Pancreas (tissue), 10 donors: Measurements from ENCODE around the gene SPATA19. TPM values are rescaled to one million over a fixed set of nuclear protein-coding genes. Genes with fewer than 3 reads are reported as not detected.
"Not testable (repeated sequence)": the region's sequence is repeated elsewhere in the genome, so short reads cannot be mapped to it uniquely, and the experiment has no call there.

Experiments used
- ATAC-seq, 4 donors: fragments of 200-7000 bp; cut with Tn5 transposase; one replicate each; pipeline versions ENCODE4 v1.8.0 to v1.9.1; 2020; ENCODE audit warnings: mild to moderate bottlenecking in 4 of 4, moderate library complexity in 4 of 4
- DNase-seq, 6 donors: peaks; one replicate each; pipeline ENCODE4 v3.0.0-alpha.2; 2020
- FAIRE-seq: peaks from 2 replicates; lab custom pipeline; 2012; peaks lifted over from hg19 to GRCh38; lab: Jason Lieb, UNC
- H3K27ac ChIP-seq, 4 donors: fragments of 200-600 bp; sonication (generic); 1 replicate in 3 of 4; 2 replicates in 1 of 4; pipeline versions ENCODE4 v1.5.0 to v1.8.0; 2020
- H3K27me3 ChIP-seq, 4 donors: fragments of 200-600 bp; one replicate each; pipeline ENCODE4 v1.8.0; 2021
- H3K36me3 ChIP-seq, 3 donors: fragments of 200-600 bp; sonication (generic) in 1 of 3; one replicate each; pipeline versions ENCODE4 v1.5.0 to v1.8.0; 2020 to 2021
- H3K4me1 ChIP-seq, 3 donors: fragments of 200-600 bp; one replicate each; pipeline ENCODE4 v1.8.0; 2021
- H3K4me3 ChIP-seq, 4 donors: fragments of 200-600 bp; sonication (generic) in 2 of 4; one replicate each; pipeline versions ENCODE4 v1.5.0 to v1.8.0; 2020 to 2021
- H3K9me3 ChIP-seq, 4 donors: fragments of 200-600 bp; one replicate each; pipeline ENCODE4 v1.8.0; 2021
- WGBS, 2 donors: extraction: QIAGEN DNeasy Blood & Tissue Kit; methylation state at CpG; one replicate each; pipeline ENCODE4 v1.1.7; 2013; 5-methylcytosine and 5-hydroxymethylcytosine counted together
- intact Hi-C, 3 donors: fragments of 100-400 bp; cut with DNase I; formaldehyde crosslinking; loops; one replicate each; pipeline versions ENCODE4 v1.11.1 to v1.14.2; 2022
- polyA plus RNA-seq, 2 donors: library from polyadenylated mRNA; stranded (reverse); fragments of 200-250 nt; gene quantifications; one replicate each; pipeline ENCODE4 v1.2.3, GENCODE V29; 2013
- total RNA-seq, 6 donors: library from RNA; stranded (reverse); fragmentation: NEBNext Ultra II Directional in 4 of 6; extraction: Animal tissue kit (Norgen Biotek cat#: 25700) in 4 of 6; gene quantifications; one replicate each; pipeline versions ENCODE4 v1.2.1 to v1.2.4, GENCODE V29; 2021 to 2023
- TF ChIP-seq, protein P1 (sequence below), 4 donors: fragments of 200-600 bp; sonication (generic) in 3 of 4; IDR thresholded peaks; one replicate each; pipeline versions ENCODE4 v1.5.0 to v1.8.0; 2021; ENCODE audit warnings: antibody characterized with exemption in 4 of 4
- donor health status: healthy with polysubstance abuse.
- donor health status: DM: no; HTN: no; CAD: no; lungs with moderate emphysema.
- donor health status: DM: no; HTN: no; CAD: no.
- donor health status: control.
- donor health status: control.
- donor health status: Bipolar disorder and iron deficiency.
- donor health status: DM: yes; HTN: yes; CAD: no.
- donor health status: DM: no; HTN: no; CAD: no.
- donor health status: DM: no; HTN: no; CAD: no.
- donor health status: DM: yes; HTN: yes; CAD: no.

Gene SPATA19
- total and polyA plus RNA-seq, 8 donors, result not detected

- TF ChIP-seq, protein P1, sequence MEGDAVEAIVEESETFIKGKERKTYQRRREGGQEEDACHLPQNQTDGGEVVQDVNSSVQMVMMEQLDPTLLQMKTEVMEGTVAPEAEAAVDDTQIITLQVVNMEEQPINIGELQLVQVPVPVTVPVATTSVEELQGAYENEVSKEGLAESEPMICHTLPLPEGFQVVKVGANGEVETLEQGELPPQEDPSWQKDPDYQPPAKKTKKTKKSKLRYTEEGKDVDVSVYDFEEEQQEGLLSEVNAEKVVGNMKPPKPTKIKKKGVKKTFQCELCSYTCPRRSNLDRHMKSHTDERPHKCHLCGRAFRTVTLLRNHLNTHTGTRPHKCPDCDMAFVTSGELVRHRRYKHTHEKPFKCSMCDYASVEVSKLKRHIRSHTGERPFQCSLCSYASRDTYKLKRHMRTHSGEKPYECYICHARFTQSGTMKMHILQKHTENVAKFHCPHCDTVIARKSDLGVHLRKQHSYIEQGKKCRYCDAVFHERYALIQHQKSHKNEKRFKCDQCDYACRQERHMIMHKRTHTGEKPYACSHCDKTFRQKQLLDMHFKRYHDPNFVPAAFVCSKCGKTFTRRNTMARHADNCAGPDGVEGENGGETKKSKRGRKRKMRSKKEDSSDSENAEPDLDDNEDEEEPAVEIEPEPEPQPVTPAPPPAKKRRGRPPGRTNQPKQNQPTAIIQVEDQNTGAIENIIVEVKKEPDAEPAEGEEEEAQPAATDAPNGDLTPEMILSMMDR (IDR thresholded peaks at IDR 0.05), result no peak
- no peak for ATAC-seq
- Histone ChIP-seq H3K4me3 (no peak overlapping the region), H3K9me3 (no peaks in the 10 kb centered on the region), H3K4me1 (no peaks in the 10 kb centered on the region), H3K36me3 (no peaks in the 10 kb centered on the region), H3K27ac (no peak overlapping the region), H3K27me3 (no peaks in the 10 kb centered on the region)
- FAIRE-seq, result no peak
- no peak for DNase-seq
- intact Hi-C loops, result no loop called here
Measured at GRCh38 chr11:133867456-133867855, 22.1 kb upstream of the SPATA19 start.

DNA sequence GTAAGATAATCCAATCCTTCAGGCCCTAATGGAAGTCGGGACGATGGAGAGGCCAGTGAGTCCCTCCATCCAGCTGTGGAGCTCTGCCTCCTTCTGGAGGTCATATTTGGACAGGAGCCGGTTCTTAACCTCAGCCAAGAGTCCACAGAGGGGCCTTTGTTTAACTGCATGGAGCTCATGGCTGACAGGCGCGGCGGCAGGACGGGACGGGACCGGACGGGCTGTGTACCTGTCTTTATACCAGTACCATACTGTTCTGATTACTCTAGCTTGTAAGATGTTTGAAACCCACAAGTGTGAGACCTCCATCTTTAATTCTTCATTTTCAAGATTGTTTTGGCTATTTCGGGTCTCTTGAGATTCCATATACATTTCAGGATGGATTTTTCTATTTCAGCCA lies 20.2 kb upstream of the SPATA19 start:
- TF ChIP-seq, protein P1 (IDR thresholded peaks at IDR 0.05), result no peak

DNA sequence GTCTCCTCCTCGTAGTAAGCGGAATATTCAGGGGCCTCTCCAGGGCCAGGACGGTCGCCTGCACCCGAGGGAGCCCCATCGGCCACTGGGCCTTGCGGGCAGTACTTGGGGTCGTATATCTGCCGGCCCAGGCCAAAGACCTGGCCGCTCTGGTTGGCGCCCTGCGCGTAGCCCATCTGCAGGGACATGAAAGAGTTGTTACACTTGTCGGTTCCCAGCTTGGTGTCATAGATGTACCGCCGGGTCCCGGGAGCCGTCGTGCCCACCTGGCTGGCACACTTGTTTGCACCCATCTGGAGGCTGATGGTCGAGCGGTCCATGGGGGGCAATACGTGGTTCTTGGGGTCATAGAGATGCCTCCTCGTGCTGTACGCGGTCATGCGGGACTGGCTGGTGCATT lies 19.4 kb upstream of the SPATA19 start:
- FAIRE-seq (no peak), ATAC-seq (no peak), DNase-seq (no peak)
- Histone ChIP-seq H3K36me3 (no peaks in the 10 kb centered on the region), H3K27ac (no peak overlapping the region), H3K27me3 (peaks cover 0 to 6% (median 1%) of the 10 kb centered on the region in 4 donors), H3K4me3 (no peak overlapping the region), H3K9me3 (no peaks in the 10 kb centered on the region), H3K4me1 (no peaks in the 10 kb centered on the region)
- intact Hi-C loops, result no loop called here
- TF ChIP-seq, protein P1 (IDR thresholded peaks at IDR 0.05), result no peak
- 90 to 92% methylated on average over 26 of the region's 26 CpGs for WGBS, 2 donors

More for the DNA sequence above, 20.2 kb upstream of the SPATA19 start:
- no peaks in the 10 kb centered on the region for H3K9me3 ChIP-seq
- H3K4me3 ChIP-seq, result no peak overlapping the region
- peaks cover 0 to 6% (median 1%) of the 10 kb centered on the region in 4 donors for H3K27me3 ChIP-seq
- DNase-seq (no peak), ATAC-seq (no peak), FAIRE-seq (no peak)
- 82 to 89% methylated on average over 11 of the region's 11 CpGs for WGBS, 2 donors
- intact Hi-C loops, result no loop called here
- no peaks in the 10 kb centered on the region for H3K4me1 ChIP-seq
- no peaks in the 10 kb centered on the region for H3K36me3 ChIP-seq
- H3K27ac ChIP-seq, result no peak overlapping the region

DNA sequence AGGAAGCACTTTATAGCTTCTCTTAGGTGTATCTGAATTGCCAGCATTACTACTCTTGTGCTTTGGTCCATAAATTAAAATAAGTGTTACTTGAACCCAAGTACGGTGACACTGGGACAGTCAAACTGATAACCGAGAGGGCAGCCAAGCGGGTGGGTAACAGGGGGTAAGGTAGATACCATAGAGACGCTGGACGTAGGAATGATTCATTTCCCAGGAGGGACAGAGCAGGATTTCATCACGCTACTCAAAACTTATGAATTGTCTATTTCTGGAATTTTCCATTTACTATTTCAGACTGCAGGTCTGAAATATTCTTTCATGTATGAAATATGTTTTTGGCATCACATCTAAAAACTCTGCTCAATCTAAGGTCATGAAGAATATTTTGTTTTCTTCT lies 14.8 kb upstream of the SPATA19 start:
- ATAC-seq (no peak), DNase-seq (no peak), FAIRE-seq (no peak)
- intact Hi-C loops, result no loop called here
- Histone ChIP-seq H3K4me3 (no peak overlapping the region), H3K36me3 (no peaks in the 10 kb centered on the region), H3K4me1 (no peaks in the 10 kb centered on the region), H3K27me3 (peaks cover 0 to 6% (median 1%) of the 10 kb centered on the region in 4 donors), H3K27ac (no peak overlapping the region), H3K9me3 (no peaks in the 10 kb centered on the region)
- TF ChIP-seq, protein P1 (IDR thresholded peaks at IDR 0.05), result no peak
- WGBS, 2 donors, result 54 to 76% methylated on average over 6 of the region's 6 CpGs

GRCh38 chr11:133854330-133854960 lies 9.1 kb upstream of the SPATA19 start:
- intact Hi-C loops, H3K9me3 ChIP-seq, DNase-seq, H3K36me3 ChIP-seq, H3K4me1 ChIP-seq, H3K4me3 ChIP-seq, H3K27ac ChIP-seq, FAIRE-seq, H3K27me3 ChIP-seq: not testable (repeated sequence)
- peak in 1 of 4 donors; percentile 60 for ATAC-seq
- WGBS, 2 donors, result 30 to 34% methylated on average over 13 of the region's 13 CpGs
